Measurements from ENCODE around the gene SPAG16. TPM values are rescaled to one million over a fixed set of nuclear protein-coding genes. Genes with fewer than 3 reads are reported as not detected.

SPAG16 gene
- polyA plus RNA-seq, 1 of the 3 experiments (the other 2 are of a cell fraction) = 29.5 TPM

- no peak for DNase-seq
- ChIA-PET POLR2A (no interaction called here), CTCF (interaction anchor here (1.1 to 1.5 kb wide), 2 partner anchors 11 to 594 kb away, joined by 3 to 4 read pairs; partner anchors contain the start of gene VWC2L)
- no peak overlapping the region for H3K9ac ChIP-seq
- no peaks in the 10 kb centered on the region for H3F3A ChIP-seq (replicated peaks; ENCODE audit: insufficient read depth)
- TF ChIP-seq EZH2phosphoT487 (IDR thresholded peaks at IDR 0.05; ENCODE audit: borderline replicate concordance, low read depth) (no peak), FOXM1 (IDR thresholded peaks at IDR 0.05; ENCODE audit: low read depth) (no peak), FOXJ3 (CRISPR knock-in tag; IDR thresholded peaks at IDR 0.05) (no peak), NFIC (IDR thresholded peaks at IDR 0.05; ENCODE audit: borderline replicate concordance) (no peak), MEF2A (IDR thresholded peaks at IDR 0.05; ENCODE audit: borderline replicate concordance, low read depth) (no peak), FOSL2 (IDR thresholded peaks at IDR 0.05; ENCODE audit: borderline replicate concordance, low read depth) (no peak), GATA2 (CRISPR knock-in tag; IDR thresholded peaks at IDR 0.05) (no peak), RAD21 (IDR thresholded peaks at IDR 0.05; ENCODE audit: low read length) (no peak), POLR2AphosphoS5 (IDR thresholded peaks at IDR 0.05; ENCODE audit: low read depth, low read length) (no peak), ELF1 (IDR thresholded peaks at IDR 0.05) (no peak), USF1 (IDR thresholded peaks at IDR 0.05; ENCODE audit: borderline replicate concordance, low read depth) (no peak), TAF1 (IDR thresholded peaks at IDR 0.05; ENCODE audit: borderline replicate concordance, low read depth, low read length) (no peak), YY1 (IDR thresholded peaks at IDR 0.05; ENCODE audit: low read depth) (no peak), USF2 (IDR thresholded peaks at IDR 0.05; ENCODE audit: borderline replicate concordance, low read depth, low read length) (no peak), TCF12 (IDR thresholded peaks at IDR 0.05) (no peak), EP300 (IDR thresholded peaks at IDR 0.05; ENCODE audit: borderline replicate concordance in 1 of 2, low read depth in 1 of 2, low read length in 1 of 2) (no peak), ZBTB33 (IDR thresholded peaks at IDR 0.05; ENCODE audit: borderline replicate concordance, low read depth) (no peak)
- TF ChIP-seq, protein P1, sequence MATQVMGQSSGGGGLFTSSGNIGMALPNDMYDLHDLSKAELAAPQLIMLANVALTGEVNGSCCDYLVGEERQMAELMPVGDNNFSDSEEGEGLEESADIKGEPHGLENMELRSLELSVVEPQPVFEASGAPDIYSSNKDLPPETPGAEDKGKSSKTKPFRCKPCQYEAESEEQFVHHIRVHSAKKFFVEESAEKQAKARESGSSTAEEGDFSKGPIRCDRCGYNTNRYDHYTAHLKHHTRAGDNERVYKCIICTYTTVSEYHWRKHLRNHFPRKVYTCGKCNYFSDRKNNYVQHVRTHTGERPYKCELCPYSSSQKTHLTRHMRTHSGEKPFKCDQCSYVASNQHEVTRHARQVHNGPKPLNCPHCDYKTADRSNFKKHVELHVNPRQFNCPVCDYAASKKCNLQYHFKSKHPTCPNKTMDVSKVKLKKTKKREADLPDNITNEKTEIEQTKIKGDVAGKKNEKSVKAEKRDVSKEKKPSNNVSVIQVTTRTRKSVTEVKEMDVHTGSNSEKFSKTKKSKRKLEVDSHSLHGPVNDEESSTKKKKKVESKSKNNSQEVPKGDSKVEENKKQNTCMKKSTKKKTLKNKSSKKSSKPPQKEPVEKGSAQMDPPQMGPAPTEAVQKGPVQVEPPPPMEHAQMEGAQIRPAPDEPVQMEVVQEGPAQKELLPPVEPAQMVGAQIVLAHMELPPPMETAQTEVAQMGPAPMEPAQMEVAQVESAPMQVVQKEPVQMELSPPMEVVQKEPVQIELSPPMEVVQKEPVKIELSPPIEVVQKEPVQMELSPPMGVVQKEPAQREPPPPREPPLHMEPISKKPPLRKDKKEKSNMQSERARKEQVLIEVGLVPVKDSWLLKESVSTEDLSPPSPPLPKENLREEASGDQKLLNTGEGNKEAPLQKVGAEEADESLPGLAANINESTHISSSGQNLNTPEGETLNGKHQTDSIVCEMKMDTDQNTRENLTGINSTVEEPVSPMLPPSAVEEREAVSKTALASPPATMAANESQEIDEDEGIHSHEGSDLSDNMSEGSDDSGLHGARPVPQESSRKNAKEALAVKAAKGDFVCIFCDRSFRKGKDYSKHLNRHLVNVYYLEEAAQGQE (IDR thresholded peaks at IDR 0.05; ENCODE audit: low read depth, low read length) = no peak
- TF ChIP-seq, protein P2, sequence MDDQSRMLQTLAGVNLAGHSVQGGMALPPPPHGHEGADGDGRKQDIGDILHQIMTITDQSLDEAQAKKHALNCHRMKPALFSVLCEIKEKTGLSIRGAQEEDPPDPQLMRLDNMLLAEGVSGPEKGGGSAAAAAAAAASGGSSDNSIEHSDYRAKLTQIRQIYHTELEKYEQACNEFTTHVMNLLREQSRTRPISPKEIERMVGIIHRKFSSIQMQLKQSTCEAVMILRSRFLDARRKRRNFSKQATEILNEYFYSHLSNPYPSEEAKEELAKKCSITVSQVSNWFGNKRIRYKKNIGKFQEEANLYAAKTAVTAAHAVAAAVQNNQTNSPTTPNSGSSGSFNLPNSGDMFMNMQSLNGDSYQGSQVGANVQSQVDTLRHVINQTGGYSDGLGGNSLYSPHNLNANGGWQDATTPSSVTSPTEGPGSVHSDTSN (IDR thresholded peaks at IDR 0.05) = no peak
- H4K20me1 ChIP-seq (ENCODE audit: insufficient read depth) = no peaks in the 10 kb centered on the region
- no peak overlapping the region for H2AFZ ChIP-seq (ENCODE audit: low read depth)
- no peaks in the 10 kb centered on the region for H3K4me1 ChIP-seq (ENCODE audit: control insufficient read depth in 1 of 2, insufficient read depth in 2 of 2, low read depth in 1 of 2, low read length in 1 of 2)
- no peaks in the 10 kb centered on the region for H3K79me2 ChIP-seq (ENCODE audit: insufficient read depth)
- no peak overlapping the region for H3K27ac ChIP-seq (ENCODE audit: low read depth in 2 of 2, low read length in 1 of 2)
- no peak overlapping the region for H3K4me2 ChIP-seq
- no peak overlapping the region for H3K4me3 ChIP-seq (ENCODE audit: low read depth in 2 of 2, low read length in 1 of 2)
- no peaks in the 10 kb centered on the region for H3K36me3 ChIP-seq (replicated peaks in 1 of 2; ENCODE audit: control insufficient read depth in 1 of 2, insufficient read depth in 2 of 2, low read length in 1 of 2)
- H3K27me3 ChIP-seq (ENCODE audit: insufficient read depth) = no peaks in the 10 kb centered on the region
- no peaks in the 10 kb centered on the region for H3K9me3 ChIP-seq
- no peaks in the 10 kb centered on the region for H3K9me2 ChIP-seq
Observed at GRCh38 chr2:213816583-213816982, 532.3 kb downstream of the SPAG16 start.
